Measurements from ENCODE around the gene KLK12.
A peak's percentile ranks its signal among the peaks of the same experiment; 100 is the strongest.

GRCh38 chr19:51036519-51036918 lies 1.7 kb upstream of the KLK12 start:
- TF ChIP-seq CTCF (IDR thresholded peaks at IDR 0.05 in 2 of 3, conservative IDR thresholded peaks at IDR 0.05 in 1 of 3; ENCODE audit: insufficient read depth in 2 of 3, low read depth in 1 of 3, low read length in 3 of 3) (peak; percentile 14 to 46 (median 36); a peak in 3 of 6 replicates), PATZ1 (CRISPR knock-in tag; IDR thresholded peaks at IDR 0.05; ENCODE audit: borderline replicate concordance) (no peak), JUN (IDR thresholded peaks at IDR 0.05; ENCODE audit: borderline replicate concordance, low read depth, low read length) (no peak), JUN (CRISPR knock-in tag; IDR thresholded peaks at IDR 0.05; ENCODE audit: borderline replicate concordance) (no peak), SMAD1 (IDR thresholded peaks at IDR 0.05; ENCODE audit: low read depth, low read length, partially characterized antibody) (no peak), EZH2 (IDR thresholded peaks at IDR 0.05; ENCODE audit: borderline replicate concordance, low read depth, low read length) (no peak), ZNF324 (CRISPR knock-in tag; IDR thresholded peaks at IDR 0.05) (no peak), KLF10 (CRISPR knock-in tag; IDR thresholded peaks at IDR 0.05) (no peak), MXI1 (IDR thresholded peaks at IDR 0.05; ENCODE audit: low read depth, low read length) (no peak), ZNF143 (CRISPR knock-in tag; IDR thresholded peaks at IDR 0.05) (no peak), HMG20B (CRISPR knock-in tag; IDR thresholded peaks at IDR 0.05) (no peak), JUND (IDR thresholded peaks at IDR 0.05; ENCODE audit: borderline replicate concordance, low read depth, low read length) (no peak), JUND (tag; IDR thresholded peaks at IDR 0.05; ENCODE audit: borderline replicate concordance, low read depth, low read length) (no peak), RAD21 (CRISPR knock-in tag; conservative IDR thresholded peaks at IDR 0.05 in 1 of 2, IDR thresholded peaks at IDR 0.05 in 1 of 2) (no peak), ZNF3 (CRISPR knock-in tag; IDR thresholded peaks at IDR 0.05) (no peak)

Measured in K562 (cell line).